NCI-H748 (cell line): ENCODE results near the gene HMCN1.

Source experiments
- DNase-seq: peaks from one replicate; lab custom pipeline; 2025; ENCODE audit not compliant: unreplicated experiment; lab: John Stamatoyannopoulos, UW

Gene HMCN1

GRCh38 chr1:185803241-185803640, 69.0 kb downstream of the HMCN1 start:
- DNase-seq: no peak

- DNase-seq: no peak
These were observed 70.0 kb downstream of the HMCN1 start for GRCh38 chr1:185804206-185804605.

- no peak for DNase-seq
These were observed 70.4 kb downstream of the HMCN1 start for GRCh38 chr1:185804608-185805007.

- DNase-seq: no peak
These were observed 73.1 kb downstream of the HMCN1 start for GRCh38 chr1:185807275-185807674.

GRCh38 chr1:185808631-185809030, 74.4 kb downstream of the HMCN1 start:
- no peak for DNase-seq

GRCh38 chr1:185811073-185811709, 77.0 kb downstream of the HMCN1 start:
- DNase-seq: no peak

GRCh38 chr1:185812934-185813333, 78.7 kb downstream of the HMCN1 start:
- DNase-seq: no peak

- DNase-seq: peak; percentile 28
These were observed 79.3 kb downstream of the HMCN1 start for GRCh38 chr1:185813401-185813979.

GRCh38 chr1:185816460-185816859, 82.3 kb downstream of the HMCN1 start:
- no peak for DNase-seq

- no peak for DNase-seq
These were observed 85.6 kb downstream of the HMCN1 start for GRCh38 chr1:185819798-185820197.

GRCh38 chr1:185821612-185822385, 87.6 kb downstream of the HMCN1 start:
- no peak for DNase-seq

GRCh38 chr1:185823467-185823866, 89.3 kb downstream of the HMCN1 start:
- no peak for DNase-seq

GRCh38 chr1:185824106-185824505, 89.9 kb downstream of the HMCN1 start:
- DNase-seq: no peak

- no peak for DNase-seq
These were observed 91.4 kb downstream of the HMCN1 start for GRCh38 chr1:185825556-185825955.

GRCh38 chr1:185834371-185834905, 100.2 kb downstream of the HMCN1 start:
- DNase-seq: no peak

GRCh38 chr1:185835191-185835590, 101.0 kb downstream of the HMCN1 start:
- no peak for DNase-seq

GRCh38 chr1:185837711-185838110, 103.5 kb downstream of the HMCN1 start:
- no peak for DNase-seq

GRCh38 chr1:185838111-185838510, 103.9 kb downstream of the HMCN1 start:
- DNase-seq: no peak

GRCh38 chr1:185840880-185841279, 106.7 kb downstream of the HMCN1 start:
- DNase-seq: no peak

GRCh38 chr1:185843297-185843869, 109.2 kb downstream of the HMCN1 start:
- no peak for DNase-seq

GRCh38 chr1:185843986-185844385, 109.8 kb downstream of the HMCN1 start:
- no peak for DNase-seq
